Activated CD4-positive, alpha-beta T cell treated with anti-CD3 and anti-CD28 coated beads, Interleukin-10, Interleukin-2, amounts not matched to agents 100 ng/mL and 50 ng/mL, durations not matched to agents 16 hours and 8 hours (primary cell): Measurements from ENCODE around the gene SERPINA3.

Experiments used
- DNase-seq: peaks from one replicate; pipeline ENCODE4 v3.0.0-alpha.2; 2020

The SERPINA3 gene

GRCh38 chr14:94614802-94615201 lies 2.6 kb downstream of the SERPINA3 start:
- no peak for DNase-seq

DNA sequence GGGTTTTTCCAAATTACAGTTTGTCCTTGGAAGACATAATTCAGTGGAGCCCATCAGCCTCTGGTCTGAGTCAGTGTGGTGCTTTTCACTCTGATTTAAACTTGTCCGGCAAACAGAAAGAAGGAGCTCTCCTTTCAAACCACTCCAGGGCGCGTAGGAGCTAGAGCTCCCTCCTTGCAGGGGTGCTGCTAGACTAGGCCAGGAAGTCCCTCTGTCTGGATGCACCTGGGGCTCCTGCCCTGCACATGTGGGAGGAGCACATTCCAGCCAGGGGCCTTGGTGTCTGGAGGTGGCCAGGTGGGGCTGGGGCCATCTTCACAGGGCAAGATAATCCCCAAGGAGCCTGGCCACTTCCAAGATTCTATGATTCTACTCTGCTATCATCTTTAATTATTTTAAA lies 3.1 kb downstream of the SERPINA3 start:
- no peak for DNase-seq

DNA sequence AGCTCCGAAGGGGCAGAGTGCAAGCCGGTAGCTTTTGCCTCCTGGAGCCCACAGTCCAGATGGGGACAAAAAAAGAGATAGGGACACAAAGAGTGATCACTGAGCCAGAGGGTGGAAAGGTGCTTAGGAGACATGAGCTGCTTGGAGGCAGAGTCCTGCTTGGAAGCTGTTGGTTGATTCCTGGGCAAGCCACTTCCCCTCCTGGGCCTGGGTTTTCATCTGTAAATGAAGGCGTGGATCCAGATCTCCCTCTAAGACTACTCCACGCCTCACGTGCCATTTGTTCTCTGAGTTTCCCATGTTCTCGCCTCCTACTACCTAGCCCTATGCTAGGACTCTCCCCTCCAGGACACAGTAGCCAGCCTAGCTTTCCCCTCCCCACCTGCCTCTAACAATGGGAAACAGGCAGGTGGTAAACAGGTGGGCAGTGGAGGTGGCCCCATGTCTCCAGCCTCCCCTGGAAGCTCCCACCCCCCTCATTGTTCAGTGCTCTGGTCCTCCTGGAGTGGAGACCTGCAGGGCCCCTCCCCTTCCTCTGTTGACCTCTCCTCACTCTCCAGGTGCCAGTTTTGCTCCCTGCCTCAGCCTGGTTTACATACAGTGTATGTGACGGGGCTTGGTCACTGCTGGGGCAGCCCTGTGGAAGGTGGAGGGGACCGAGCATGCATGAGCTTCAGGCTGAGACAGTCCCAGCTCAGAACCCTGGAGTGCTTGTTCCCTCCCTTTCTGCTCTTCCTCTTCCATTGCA lies 3.8 kb downstream of the SERPINA3 start:
- DNase-seq = no peak

- no peak for DNase-seq
These were observed 5.3 kb downstream of the SERPINA3 start for GRCh38 chr14:94617366-94617941.

- DNase-seq = no peak
These were observed 6.0 kb downstream of the SERPINA3 start for GRCh38 chr14:94617988-94618822.

DNA sequence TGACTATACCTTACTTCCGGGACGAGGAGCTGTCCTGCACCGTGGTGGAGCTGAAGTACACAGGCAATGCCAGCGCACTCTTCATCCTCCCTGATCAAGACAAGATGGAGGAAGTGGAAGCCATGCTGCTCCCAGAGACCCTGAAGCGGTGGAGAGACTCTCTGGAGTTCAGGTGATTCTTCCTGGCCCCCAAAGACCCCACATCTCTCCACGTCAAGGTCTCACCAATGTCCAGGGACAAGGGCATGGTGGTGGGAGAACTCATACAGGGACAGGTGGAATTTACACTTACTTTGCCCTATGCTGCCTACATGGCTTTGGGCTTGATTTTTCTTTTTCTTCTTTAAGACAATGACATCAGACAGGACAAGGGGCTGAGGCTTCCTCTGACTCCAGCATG lies 7.1 kb downstream of the SERPINA3 start:
- DNase-seq = no peak

GRCh38 chr14:94620597-94620996 lies 8.4 kb downstream of the SERPINA3 start:
- no peak for DNase-seq

- DNase-seq = no peak
These were observed 9.4 kb downstream of the SERPINA3 start for GRCh38 chr14:94621358-94622134.

- no peak for DNase-seq
These were observed 10.6 kb downstream of the SERPINA3 start for GRCh38 chr14:94622653-94623421.

DNA sequence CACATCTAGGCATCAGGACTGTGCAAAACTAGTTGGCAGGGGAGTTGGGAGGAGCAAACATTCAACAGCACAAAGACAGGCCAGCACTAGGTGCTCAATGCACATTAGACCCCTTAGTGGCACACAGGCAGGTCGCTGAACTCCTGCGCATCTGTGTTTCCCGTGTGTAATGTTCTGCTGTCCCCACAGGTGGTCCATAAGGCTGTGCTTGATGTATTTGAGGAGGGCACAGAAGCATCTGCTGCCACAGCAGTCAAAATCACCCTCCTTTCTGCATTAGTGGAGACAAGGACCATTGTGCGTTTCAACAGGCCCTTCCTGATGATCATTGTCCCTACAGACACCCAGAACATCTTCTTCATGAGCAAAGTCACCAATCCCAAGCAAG lies 11.2 kb downstream of the SERPINA3 start:
- DNase-seq = no peak

GRCh38 chr14:94623856-94624499 lies 11.8 kb downstream of the SERPINA3 start:
- no peak for DNase-seq

- DNase-seq = no peak
These were observed 12.6 kb downstream of the SERPINA3 start for GRCh38 chr14:94624537-94625352.

DNA sequence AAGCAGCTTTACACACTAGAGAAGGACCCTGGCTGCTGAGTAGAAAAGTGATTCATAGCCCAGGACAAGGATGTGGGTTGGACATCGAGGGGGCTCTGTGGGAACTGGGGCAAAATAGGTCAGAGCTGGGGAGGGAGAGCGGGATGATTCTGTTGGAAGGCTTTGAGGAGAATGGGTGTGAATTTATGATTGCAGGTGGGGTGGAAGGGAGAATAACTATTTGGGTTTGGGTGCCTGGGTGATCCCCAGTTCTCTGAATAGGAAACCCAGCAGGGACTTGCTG lies 13.1 kb downstream of the SERPINA3 start:
- no peak for DNase-seq

- DNase-seq = no peak
These were observed 16.4 kb downstream of the SERPINA3 start for GRCh38 chr14:94628578-94628977.

- DNase-seq = no peak
These were observed 18.2 kb downstream of the SERPINA3 start for GRCh38 chr14:94630396-94630795.

- no peak for DNase-seq
These were observed 18.9 kb downstream of the SERPINA3 start for GRCh38 chr14:94631050-94631449.

- no peak for DNase-seq
These were observed 19.5 kb downstream of the SERPINA3 start for GRCh38 chr14:94631536-94632304.

DNA sequence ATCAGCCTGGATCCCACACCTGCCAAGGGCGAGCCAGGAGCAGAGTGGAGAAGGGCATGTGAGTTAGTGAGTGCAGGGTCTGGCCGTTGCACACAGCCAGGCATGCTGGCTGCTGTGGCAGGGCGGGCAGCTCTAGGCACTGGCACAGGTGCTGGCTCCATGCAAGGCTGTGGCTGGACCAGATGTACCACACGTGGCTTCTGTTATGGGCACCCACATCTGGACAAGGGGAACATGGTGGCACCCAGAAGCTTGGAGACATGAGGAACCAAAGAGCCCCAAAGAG lies 20.1 kb downstream of the SERPINA3 start:
- DNase-seq = no peak

- DNase-seq = no peak
These were observed 20.9 kb downstream of the SERPINA3 start for GRCh38 chr14:94633121-94633520.

DNA sequence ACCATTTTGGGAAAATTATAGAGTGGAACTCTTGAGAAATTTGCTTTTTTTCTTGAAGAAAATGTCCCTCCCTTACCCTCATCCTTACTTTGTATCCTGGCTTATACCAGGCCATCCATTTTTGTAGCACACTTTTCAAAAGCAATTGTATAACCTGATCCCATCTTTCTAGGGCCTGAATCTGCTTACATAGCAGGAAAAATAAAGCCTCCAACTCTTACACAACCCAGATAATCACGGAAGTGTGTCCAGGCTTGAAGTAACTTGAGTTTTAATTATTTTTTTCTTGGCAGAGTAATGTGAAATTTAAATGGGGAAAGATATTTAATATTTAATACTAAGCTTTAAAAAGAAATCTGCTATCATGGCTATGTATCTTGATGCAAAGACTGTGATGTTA lies 23.0 kb downstream of the SERPINA3 start:
- no peak for DNase-seq
